ENCODE measurements around the gene MT2A. TPM values are rescaled to one million over a fixed set of nuclear protein-coding genes. Genes with fewer than 3 reads are reported as not detected.
A peak's percentile ranks its signal among the peaks of the same experiment; 100 is the strongest.

MT2A gene
- total RNA-seq, 8 experiments from 2014 or later: 4.5 to 313 (median 43.5) TPM

GRCh38 chr16:56639045-56639444 is 30.7 kb downstream of the MT2A start:
- in situ Hi-C loops (cut with MboI; ENCODE audit: low pct_unique_long_range_greater_than_20kb in 2 of 9, low sequenced_read_pairs in 9 of 9, unreplicated experiment in 9 of 9): no loop called here
- H3K27ac ChIP-seq: no peak overlapping the region
- peaks cover 9 to 18% of the 10 kb centered on the region in 2 donors for H3K4me1 ChIP-seq (replicated peaks in 1 of 2)
- ATAC-seq (replicated peaks in 6 of 8): no peak
- no peak overlapping the region for H3K4me3 ChIP-seq
- WGBS, 10 experiments: 0 to 40% (median 14%) methylated on average over 1 of the region's 1 CpG; no CpG with 5 or more reads in 6 of the 10 experiments

GRCh38 chr16:56640076-56640475 is 31.7 kb downstream of the MT2A start:
- no peak overlapping the region for H3K27ac ChIP-seq
- ATAC-seq (replicated peaks in 6 of 8): no peak
- no peak overlapping the region for H3K4me3 ChIP-seq
- in situ Hi-C loops (cut with MboI; ENCODE audit: low pct_unique_long_range_greater_than_20kb in 2 of 9, low sequenced_read_pairs in 9 of 9, unreplicated experiment in 9 of 9): no loop called here
- H3K4me1 ChIP-seq (replicated peaks in 1 of 2): peaks cover 9 to 18% of the 10 kb centered on the region in 2 donors
- 56 to 88% (median 71%) methylated on average over 1 of the region's 1 CpG; no CpG with 5 or more reads in 1 of the 10 experiments for WGBS, 10 experiments

- WGBS, 10 experiments: 40 to 93% (median 79%) methylated on average over 1 to 2 of the region's 2 CpGs; no CpG with 5 or more reads in 7 of the 10 experiments
- in situ Hi-C loops (cut with MboI; ENCODE audit: low pct_unique_long_range_greater_than_20kb in 2 of 9, low sequenced_read_pairs in 9 of 9, unreplicated experiment in 9 of 9): no loop called here
- no peak for ATAC-seq (replicated peaks in 6 of 8)
- H3K4me1 ChIP-seq (replicated peaks in 1 of 2): peaks cover 4 to 15% of the 10 kb centered on the region in 2 donors
- H3K4me3 ChIP-seq: no peak overlapping the region
- H3K27ac ChIP-seq: no peak overlapping the region
These were observed 32.8 kb downstream of the MT2A start for GRCh38 chr16:56641166-56641565.

DNA sequence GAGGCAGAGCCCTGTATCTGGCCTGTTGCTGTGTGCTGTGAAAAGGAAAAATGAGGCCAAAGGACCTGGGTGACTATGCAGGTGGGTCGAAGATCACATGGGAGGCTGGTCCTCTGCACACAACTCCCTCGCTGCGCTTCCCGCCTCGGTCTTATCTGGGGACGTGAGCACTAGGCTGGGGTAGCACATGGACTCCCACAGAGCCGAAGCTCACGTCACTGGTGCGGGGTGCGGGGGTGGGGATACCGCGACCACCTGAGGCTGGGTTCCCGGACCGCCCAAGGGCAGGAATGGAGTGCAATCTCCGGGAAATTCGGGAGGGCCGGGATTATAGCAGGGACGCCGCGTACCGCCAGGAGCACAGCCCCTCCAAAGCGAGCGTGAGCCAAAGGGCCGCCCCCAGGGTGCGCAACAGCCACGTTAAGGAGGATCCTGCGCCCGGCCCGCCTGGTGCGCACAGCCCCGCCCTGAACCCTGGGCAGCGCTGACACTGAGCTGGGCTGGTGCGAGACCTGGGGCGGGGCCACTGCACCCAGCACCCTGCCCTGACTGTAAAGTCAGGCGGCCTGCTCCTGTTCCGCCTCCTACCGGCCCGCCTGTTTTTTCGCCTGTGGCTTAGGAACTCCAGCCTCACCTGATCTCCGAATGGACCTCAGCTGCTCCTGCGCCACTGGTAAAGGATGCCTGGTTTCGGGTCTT is 34.8 kb downstream of the MT2A start:
- WGBS, 10 experiments: 5 to 40% (median 8%) methylated on average over 2 to 20 of the region's 42 CpGs; no CpG with 5 or more reads in 4 of the 10 experiments
- H3K4me3 ChIP-seq: no peak overlapping the region
- peaks cover 4 to 12% of the 10 kb centered on the region in 2 donors for H3K4me1 ChIP-seq (replicated peaks in 1 of 2)
- in situ Hi-C loops (cut with MboI; ENCODE audit: low pct_unique_long_range_greater_than_20kb in 2 of 9, low sequenced_read_pairs in 9 of 9, unreplicated experiment in 9 of 9): no loop called here
- peak; percentile 71 to 98 (median 92) for ATAC-seq (replicated peaks in 6 of 8)
- H3K27ac ChIP-seq: no peak overlapping the region

DNA sequence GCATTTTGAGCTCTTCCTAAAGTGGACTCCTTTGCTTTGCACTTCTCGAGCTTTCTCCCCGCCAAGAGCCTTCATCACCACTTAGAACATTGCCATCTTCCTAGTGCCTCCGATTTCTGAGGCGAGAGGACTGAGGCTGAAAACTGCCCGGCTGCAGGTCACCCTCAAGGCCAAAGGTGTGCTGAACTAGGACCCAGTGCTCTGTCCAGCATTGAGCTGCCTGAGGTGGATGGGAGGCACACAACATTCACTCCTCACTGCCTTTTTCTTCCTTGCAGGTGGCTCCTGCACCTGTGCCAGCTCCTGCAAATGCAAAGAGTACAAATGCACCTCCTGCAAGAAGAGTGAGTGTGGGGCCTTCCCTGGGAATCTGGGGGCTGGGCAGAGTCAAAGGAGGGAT is 35.4 kb downstream of the MT2A start:
- ATAC-seq (replicated peaks in 6 of 8): no peak
- 20 to 44% (median 29%) methylated on average over 1 to 4 of the region's 5 CpGs; no CpG with 5 or more reads in 5 of the 10 experiments for WGBS, 10 experiments
- Histone ChIP-seq H3K4me1 (replicated peaks in 1 of 2) (peaks cover under 1 to 6% of the 10 kb centered on the region in 2 donors), H3K4me3 (no peak overlapping the region), H3K27ac (no peak overlapping the region)
- in situ Hi-C loops (cut with MboI; ENCODE audit: low pct_unique_long_range_greater_than_20kb in 2 of 9, low sequenced_read_pairs in 9 of 9, unreplicated experiment in 9 of 9): no loop called here

DNA sequence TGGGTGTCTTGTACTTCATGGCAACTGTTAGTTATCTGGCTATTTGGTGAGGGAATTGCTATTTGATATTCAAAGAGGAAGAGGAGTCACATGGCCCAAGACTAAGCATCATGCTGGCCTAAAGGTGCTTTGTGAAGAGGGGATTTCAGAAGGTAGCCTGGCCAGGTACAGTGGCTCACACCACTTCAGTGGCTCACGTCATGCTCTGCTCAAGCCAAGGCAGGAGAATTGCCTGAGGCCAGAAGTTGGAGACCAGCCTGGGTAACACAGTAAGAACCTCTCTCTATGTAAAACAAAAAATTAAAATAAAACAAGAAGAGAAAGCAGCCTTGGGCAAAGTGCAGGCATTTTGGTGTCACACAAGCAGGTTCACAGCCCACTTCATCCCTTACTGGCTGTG is 36.9 kb downstream of the MT2A start:
- Histone ChIP-seq H3K27ac (no peak overlapping the region), H3K4me3 (no peak overlapping the region), H3K4me1 (replicated peaks in 1 of 2) (peaks cover 0 to 6% of the 10 kb centered on the region in 2 donors)
- in situ Hi-C loops (cut with MboI; ENCODE audit: low pct_unique_long_range_greater_than_20kb in 2 of 9, low sequenced_read_pairs in 9 of 9, unreplicated experiment in 9 of 9): no loop called here
- no peak for ATAC-seq (replicated peaks in 6 of 8)
- 20 to 86% (median 50%) methylated on average over 1 of the region's 1 CpG; no CpG with 5 or more reads in 3 of the 10 experiments for WGBS, 10 experiments

GRCh38 chr16:56645838-56646237 is 37.5 kb downstream of the MT2A start:
- H3K27ac ChIP-seq: no peak overlapping the region
- ATAC-seq (replicated peaks in 6 of 8): no peak
- in situ Hi-C loops (cut with MboI; ENCODE audit: low pct_unique_long_range_greater_than_20kb in 2 of 9, low sequenced_read_pairs in 9 of 9, unreplicated experiment in 9 of 9): no loop called here
- WGBS, 10 experiments: 0 to 17% (median 0%) methylated on average over 1 of the region's 1 CpG; no CpG with 5 or more reads in 5 of the 10 experiments
- peaks cover 0 to 6% of the 10 kb centered on the region in 2 donors for H3K4me1 ChIP-seq (replicated peaks in 1 of 2)
- no peak overlapping the region for H3K4me3 ChIP-seq

GRCh38 chr16:56647641-56648431 is 39.5 kb downstream of the MT2A start:
- H3K27ac ChIP-seq: no peak overlapping the region
- in situ Hi-C loops (cut with MboI; ENCODE audit: low pct_unique_long_range_greater_than_20kb in 2 of 9, low sequenced_read_pairs in 9 of 9, unreplicated experiment in 9 of 9): no loop called here
- ATAC-seq (replicated peaks in 6 of 8): peak in 1 of 8 experiments; percentile 25
- 0 to 100% (median 42%) methylated on average over 1 to 18 of the region's 33 CpGs; no CpG with 5 or more reads in 2 of the 10 experiments for WGBS, 10 experiments
- peaks cover 0 to 6% of the 10 kb centered on the region in 2 donors for H3K4me1 ChIP-seq (replicated peaks in 1 of 2)
- no peak overlapping the region for H3K4me3 ChIP-seq

DNA sequence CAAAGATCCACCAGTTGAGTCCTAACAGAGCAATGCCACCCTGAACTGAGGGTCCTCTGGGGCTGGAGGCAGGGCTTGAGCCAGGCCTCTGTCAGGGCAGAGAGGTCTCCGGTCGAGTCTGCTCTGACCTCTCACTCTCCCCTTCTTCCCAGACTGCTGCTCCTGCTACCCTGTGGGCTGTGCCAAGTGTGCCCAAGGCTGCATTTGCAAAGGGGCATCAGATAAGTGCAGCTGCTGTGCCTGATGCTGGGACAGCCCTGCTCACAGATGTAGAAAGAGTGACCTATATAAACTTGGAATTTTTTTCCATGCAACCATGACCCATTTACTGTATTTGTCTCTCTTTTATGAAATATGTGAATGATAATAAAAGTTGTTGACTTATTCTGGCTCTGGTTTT is 40.9 kb downstream of the MT2A start:
- no peak for ATAC-seq (replicated peaks in 6 of 8)
- H3K4me1 ChIP-seq (replicated peaks in 1 of 2): no peaks in the 10 kb centered on the region
- in situ Hi-C loops (cut with MboI; ENCODE audit: low pct_unique_long_range_greater_than_20kb in 2 of 9, low sequenced_read_pairs in 9 of 9, unreplicated experiment in 9 of 9): no loop called here
- no peak overlapping the region for H3K4me3 ChIP-seq
- 50% methylated on average over 1 of the region's 2 CpGs; no CpG with 5 or more reads in 9 of the 10 experiments for WGBS, 10 experiments
- no peak overlapping the region for H3K27ac ChIP-seq

DNA sequence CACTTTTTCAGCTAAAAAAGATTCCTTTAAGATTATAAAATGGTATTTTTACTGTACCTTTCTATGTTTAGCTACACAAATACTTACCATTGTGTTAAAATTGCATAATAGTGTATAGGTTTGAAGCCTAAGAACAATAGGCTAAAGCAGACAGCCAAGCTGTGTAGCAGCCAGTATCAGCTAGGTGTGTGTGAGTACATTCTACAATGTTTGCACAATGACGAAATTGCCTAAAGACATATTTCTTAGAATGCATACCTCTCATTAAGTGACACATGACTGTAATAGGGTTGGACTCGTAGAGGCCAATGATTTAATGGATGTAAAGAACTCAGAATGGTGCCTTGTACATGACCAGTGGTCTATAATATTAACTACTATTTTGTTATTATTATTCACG is 41.4 kb downstream of the MT2A start:
- WGBS, 10 experiments: 29 to 79% (median 55%) methylated on average over 1 to 3 of the region's 3 CpGs; no CpG with 5 or more reads in 2 of the 10 experiments
- ATAC-seq (replicated peaks in 6 of 8): no peak
- in situ Hi-C loops (cut with MboI; ENCODE audit: low pct_unique_long_range_greater_than_20kb in 2 of 9, low sequenced_read_pairs in 9 of 9, unreplicated experiment in 9 of 9): no loop called here
- Histone ChIP-seq H3K27ac (no peak overlapping the region), H3K4me3 (no peak overlapping the region), H3K4me1 (replicated peaks in 1 of 2) (no peaks in the 10 kb centered on the region)

GRCh38 chr16:56651586-56651985 is 43.2 kb downstream of the MT2A start, which contains the start of gene MT1B:
TSS of gene MT1B (plus strand) at chr16:56651886. CDS start at chr16:56651954, 68 bp downstream.
- no peak for ATAC-seq (replicated peaks in 6 of 8)
- Histone ChIP-seq H3K27ac (no peak within 1 kb of the TSS), H3K4me3 (no peak within 1 kb of the TSS), H3K4me1 (replicated peaks in 1 of 2) (no peaks in the 10 kb centered on the region)
- in situ Hi-C loops (cut with MboI; ENCODE audit: low pct_unique_long_range_greater_than_20kb in 2 of 9, low sequenced_read_pairs in 9 of 9, unreplicated experiment in 9 of 9): no loop called here
- WGBS, 10 experiments: 36 to 100% (median 58%) methylated on average over 1 to 5 of the region's 7 CpGs; no CpG with 5 or more reads in 4 of the 10 experiments

DNA sequence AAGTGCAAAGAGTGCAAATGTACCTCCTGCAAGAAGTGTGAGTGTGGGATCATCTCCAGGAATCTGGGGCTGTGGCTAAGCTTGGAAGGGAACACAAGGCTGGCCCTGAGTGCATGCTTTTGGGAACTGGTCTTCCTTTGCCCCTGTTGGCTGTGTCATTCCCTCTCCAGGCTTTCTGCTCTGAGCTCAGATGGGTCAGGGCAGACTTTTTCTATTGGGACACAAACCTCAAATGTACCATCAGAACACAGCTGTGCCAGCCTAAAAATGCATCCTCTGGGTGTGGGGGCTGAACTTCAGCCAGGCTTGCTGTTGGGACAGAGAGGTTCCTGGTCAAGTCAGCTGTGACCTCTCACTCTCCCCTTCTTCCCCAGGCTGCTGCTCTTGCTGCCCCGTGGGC is 44.2 kb downstream of the MT2A start:
- no peak for ATAC-seq (replicated peaks in 6 of 8)
- no peak overlapping the region for H3K27ac ChIP-seq
- 33 to 40% methylated on average over 1 of the region's 1 CpG; no CpG with 5 or more reads in 8 of the 10 experiments for WGBS, 10 experiments
- no peak overlapping the region for H3K4me3 ChIP-seq
- H3K4me1 ChIP-seq (replicated peaks in 1 of 2): peaks cover 0 to 4% of the 10 kb centered on the region in 2 donors
- in situ Hi-C loops (cut with MboI; ENCODE audit: low pct_unique_long_range_greater_than_20kb in 2 of 9, low sequenced_read_pairs in 9 of 9, unreplicated experiment in 9 of 9): no loop called here

DNA sequence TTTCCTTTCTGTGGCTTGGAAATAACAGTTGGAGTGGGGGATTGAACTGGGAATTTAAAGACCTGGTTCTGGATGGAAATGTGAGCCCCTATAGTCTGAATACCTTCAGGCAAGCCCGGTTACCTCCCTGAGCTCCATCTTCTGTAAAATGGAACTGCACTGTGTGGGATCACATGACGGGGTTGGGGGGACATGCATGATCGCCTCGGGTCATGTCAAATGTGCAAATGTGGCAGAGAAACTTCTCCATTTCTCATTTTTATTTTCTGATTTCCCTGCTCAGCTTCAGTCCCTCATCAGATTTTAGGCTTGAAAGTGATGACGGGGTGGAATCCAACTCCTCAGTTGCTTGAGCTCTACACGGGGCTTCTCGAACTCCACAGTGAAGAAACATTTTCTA is 44.8 kb downstream of the MT2A start:
- no peak for ATAC-seq (replicated peaks in 6 of 8)
- in situ Hi-C loops (cut with MboI; ENCODE audit: low pct_unique_long_range_greater_than_20kb in 2 of 9, low sequenced_read_pairs in 9 of 9, unreplicated experiment in 9 of 9): no loop called here
- peaks cover 3 to 8% of the 10 kb centered on the region in 2 donors for H3K4me1 ChIP-seq (replicated peaks in 1 of 2)
- WGBS, 10 experiments: 40 to 77% (median 57%) methylated on average over 2 to 7 of the region's 7 CpGs; no CpG with 5 or more reads in 1 of the 10 experiments
- no peak overlapping the region for H3K27ac ChIP-seq
- H3K4me3 ChIP-seq: no peak overlapping the region
